AG04450 (cell line): ENCODE measurements around the gene OPA1. TPM values are rescaled to one million over a fixed set of nuclear protein-coding genes. Genes with fewer than 3 reads are reported as not detected.

Source experiments
- CTCF ChIA-PET: fragments of 300-600, 350-600 bp; formaldehyde crosslinking; extraction: SDS; loops from one replicate; lab custom pipeline; 2022; ENCODE audit warnings: antibody characterized with exemption, inconsistent platforms; lab: Charles Lee
- POLR2A ChIA-PET: fragments of 350-600 bp; formaldehyde crosslinking; extraction: SDS; loops from one replicate; lab custom pipeline; 2021; ENCODE audit warnings: antibody characterized with exemption, inconsistent platforms; lab: Yijun Ruan, JAX
- DNase-seq: peaks from one replicate; pipeline ENCODE4 v3.0.0-alpha.2; 2011; ENCODE audit warnings: low read depth, low spot score
- H3K27ac ChIP-seq: one replicate; pipeline ENCODE4 v1.5.1; 2012; ENCODE audit warnings: low read depth, low read length, control low read depth
- H3K27me3 ChIP-seq: one replicate; pipeline ENCODE4 v1.6.0; 2012; ENCODE audit warnings: low read length; ENCODE audit not compliant: control insufficient read depth, insufficient read depth
- H3K4me3 ChIP-seq: 2 replicates; pipeline ENCODE4 v1.5.1; 2011; ENCODE audit warnings: mild to moderate bottlenecking, low read depth, low read length, control low read depth
- H3K9me3 ChIP-seq: 2 replicates; pipeline ENCODE4 v1.5.1; 2012; ENCODE audit warnings: low read length; ENCODE audit not compliant: control insufficient read depth, insufficient read depth
- polyA plus RNA-seq: library from polyadenylated mRNA; depleted of rRNA; stranded (reverse); fragments of >200 nt; gene quantifications from 2 replicates; pipeline ENCODE4 v1.2.3, GENCODE V29; 2011
- TF ChIP-seq, protein P1 (sequence below): IDR thresholded peaks from 2 replicates; pipeline ENCODE4 v1.5.1; 2011; ENCODE audit warnings: low read depth, low read length, control low read depth, inconsistent platforms

The OPA1 gene
- polyA plus RNA-seq, 1 experiment: 52.1 TPM

DNA sequence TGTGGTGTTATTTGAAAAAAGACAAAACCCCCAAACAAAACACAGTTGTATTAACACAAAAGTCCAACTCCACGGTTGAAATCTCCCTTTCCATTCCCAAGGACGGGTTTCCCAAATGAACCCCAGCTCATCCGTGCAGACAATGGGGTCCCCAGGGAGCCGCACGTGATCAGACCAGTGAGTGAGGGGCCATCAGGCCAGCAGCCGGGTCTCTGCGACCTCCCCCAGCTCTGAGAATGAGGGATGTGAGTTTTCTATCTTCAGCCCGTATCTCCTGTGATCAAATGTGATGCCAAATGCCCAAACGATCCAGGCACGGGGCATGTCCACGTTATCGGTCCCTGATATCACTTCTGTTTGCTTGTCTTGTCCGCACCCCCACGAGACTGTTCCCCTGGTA is 138.0 kb downstream of the OPA1 start:
- Histone ChIP-seq H3K4me3 (no peak overlapping the region), H3K9me3 (no peaks in the 10 kb centered on the region), H3K27me3 (peaks cover 27% of the 10 kb centered on the region), H3K27ac (no peak overlapping the region)
- TF ChIP-seq, protein P1, sequence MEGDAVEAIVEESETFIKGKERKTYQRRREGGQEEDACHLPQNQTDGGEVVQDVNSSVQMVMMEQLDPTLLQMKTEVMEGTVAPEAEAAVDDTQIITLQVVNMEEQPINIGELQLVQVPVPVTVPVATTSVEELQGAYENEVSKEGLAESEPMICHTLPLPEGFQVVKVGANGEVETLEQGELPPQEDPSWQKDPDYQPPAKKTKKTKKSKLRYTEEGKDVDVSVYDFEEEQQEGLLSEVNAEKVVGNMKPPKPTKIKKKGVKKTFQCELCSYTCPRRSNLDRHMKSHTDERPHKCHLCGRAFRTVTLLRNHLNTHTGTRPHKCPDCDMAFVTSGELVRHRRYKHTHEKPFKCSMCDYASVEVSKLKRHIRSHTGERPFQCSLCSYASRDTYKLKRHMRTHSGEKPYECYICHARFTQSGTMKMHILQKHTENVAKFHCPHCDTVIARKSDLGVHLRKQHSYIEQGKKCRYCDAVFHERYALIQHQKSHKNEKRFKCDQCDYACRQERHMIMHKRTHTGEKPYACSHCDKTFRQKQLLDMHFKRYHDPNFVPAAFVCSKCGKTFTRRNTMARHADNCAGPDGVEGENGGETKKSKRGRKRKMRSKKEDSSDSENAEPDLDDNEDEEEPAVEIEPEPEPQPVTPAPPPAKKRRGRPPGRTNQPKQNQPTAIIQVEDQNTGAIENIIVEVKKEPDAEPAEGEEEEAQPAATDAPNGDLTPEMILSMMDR: no peak
- ChIA-PET POLR2A (no interaction called here), CTCF (no interaction called here)
- no peak for DNase-seq

DNA sequence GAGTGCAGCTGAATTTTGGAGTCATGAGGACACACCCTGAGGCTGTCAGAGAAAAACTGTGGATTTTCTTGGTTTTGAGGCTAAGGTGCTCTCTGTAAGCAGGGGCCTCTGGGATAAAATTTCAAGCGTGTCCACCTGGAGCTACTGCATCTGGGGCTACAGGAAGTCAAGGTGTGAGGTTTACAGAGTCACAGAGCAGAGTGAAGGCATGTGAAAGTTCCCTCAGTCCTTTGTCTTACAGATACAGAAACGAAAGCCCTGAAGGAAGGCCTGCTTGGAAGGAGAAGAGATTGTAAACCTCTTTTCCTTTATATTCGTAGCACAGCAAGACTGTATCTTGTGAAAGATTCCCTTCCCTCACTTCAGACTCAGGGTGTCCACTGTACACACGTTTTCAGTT is 138.6 kb downstream of the OPA1 start:
- TF ChIP-seq, protein P1: no peak
- H3K9me3 ChIP-seq: no peaks in the 10 kb centered on the region
- POLR2A ChIA-PET: no interaction called here
- H3K4me3 ChIP-seq: no peak overlapping the region
- DNase-seq: no peak
- CTCF ChIA-PET: no interaction called here
- no peak overlapping the region for H3K27ac ChIP-seq
- peaks cover 29% of the 10 kb centered on the region for H3K27me3 ChIP-seq

DNA sequence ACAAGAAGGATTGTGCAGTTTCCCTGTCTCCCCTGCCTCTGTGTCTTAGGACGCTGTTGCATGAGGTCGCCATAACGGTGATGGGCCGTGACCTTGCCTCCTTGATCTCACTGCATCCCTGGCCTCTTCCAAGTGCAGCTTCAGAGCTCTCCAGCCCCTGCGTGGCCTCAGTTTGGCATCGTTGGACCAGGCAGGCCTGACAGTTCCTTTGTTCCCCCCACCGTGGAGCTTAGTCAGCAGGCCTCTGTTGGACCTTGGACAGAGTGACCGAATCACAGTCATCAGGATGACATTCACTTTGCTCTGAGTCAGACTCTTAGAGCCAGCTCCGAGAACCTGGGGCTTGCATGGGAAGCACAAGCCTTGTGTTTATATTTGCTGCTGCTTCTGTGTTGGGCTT is 139.4 kb downstream of the OPA1 start:
- Histone ChIP-seq H3K27me3 (peaks cover 31% of the 10 kb centered on the region), H3K9me3 (no peaks in the 10 kb centered on the region), H3K4me3 (no peak overlapping the region), H3K27ac (no peak overlapping the region)
- TF ChIP-seq, protein P1: no peak
- POLR2A ChIA-PET: no interaction called here
- peak; percentile 20 for DNase-seq
- CTCF ChIA-PET: no interaction called here

DNA sequence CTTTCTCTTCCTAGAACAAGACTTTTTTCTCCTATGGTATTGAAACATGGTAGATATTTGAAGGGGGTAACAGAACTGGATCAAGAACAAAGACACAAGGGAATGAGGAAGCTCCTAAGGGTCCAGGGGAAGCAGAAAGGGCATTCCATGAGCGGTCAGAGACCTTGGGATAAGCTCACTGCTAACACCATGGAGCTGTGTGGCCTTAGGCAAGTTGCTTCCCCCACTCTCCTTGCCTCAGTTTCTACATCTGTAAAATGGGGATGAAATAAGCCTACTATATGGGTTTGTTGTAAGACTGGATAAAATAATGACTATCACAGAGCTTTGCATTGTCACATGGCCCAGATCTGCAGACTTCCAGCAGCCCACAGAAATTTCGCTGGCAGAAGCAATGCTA is 139.8 kb downstream of the OPA1 start:
- peaks cover 29% of the 10 kb centered on the region for H3K27me3 ChIP-seq

DNA sequence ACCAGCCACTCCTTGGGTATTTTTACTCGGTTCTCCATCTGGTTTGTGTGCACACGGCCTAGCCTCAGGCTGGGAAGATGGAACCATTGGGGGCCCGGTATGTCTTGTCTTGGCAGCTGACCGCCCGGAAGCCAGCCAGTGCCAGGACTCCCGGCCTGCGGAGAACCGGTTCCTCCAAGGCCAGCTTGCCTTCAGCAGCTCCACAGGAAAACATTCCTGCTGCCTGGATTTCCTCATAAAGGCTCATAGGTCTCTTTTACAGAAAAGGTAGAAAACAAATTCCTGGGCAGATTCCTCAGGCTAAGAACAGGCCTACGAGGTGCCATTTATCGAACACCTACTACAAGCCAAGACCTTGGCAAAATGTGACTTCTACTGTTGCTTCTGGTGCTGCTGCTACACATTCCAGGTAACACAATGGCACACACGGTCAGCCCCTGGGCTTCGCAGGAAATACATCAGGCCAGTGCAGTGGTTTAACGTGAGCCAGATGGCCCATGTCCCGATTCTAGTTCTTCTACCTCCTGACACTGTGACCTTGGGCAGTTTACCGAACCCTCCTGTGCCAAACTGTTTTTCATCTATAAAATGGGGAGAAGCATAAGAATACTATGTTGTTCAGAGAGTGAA is 141.8 kb downstream of the OPA1 start:
- no peak overlapping the region for H3K27ac ChIP-seq
- ChIA-PET CTCF (no interaction called here), POLR2A (no interaction called here)
- no peak for DNase-seq
- H3K9me3 ChIP-seq: no peaks in the 10 kb centered on the region
- H3K27me3 ChIP-seq: peaks cover 30% of the 10 kb centered on the region
- TF ChIP-seq, protein P1: no peak
- H3K4me3 ChIP-seq: no peak overlapping the region

More for the DNA sequence above, 139.8 kb downstream of the OPA1 start:
- H3K9me3 ChIP-seq: no peaks in the 10 kb centered on the region
- no peak for DNase-seq
- H3K4me3 ChIP-seq: no peak overlapping the region
- TF ChIP-seq, protein P1: no peak
- ChIA-PET POLR2A (no interaction called here), CTCF (interaction anchor here (1.6 kb wide), 1 partner anchor 48 kb away, joined by 3 read pairs; no protein-coding TSS in a partner anchor)
- no peak overlapping the region for H3K27ac ChIP-seq
